HG03095 (cell line): ENCODE data around the gene PPP6R2.

ENCODE experiments used
- ATAC-seq: cut with Tn5 transposase; IDR thresholded peaks from one replicate; pipeline ENCODE4 v1.9.1; 2021; ENCODE audit warnings: moderate library complexity; ENCODE audit not compliant: unreplicated experiment

The PPP6R2 gene

GRCh38 chr22:50342651-50343540, at the start of gene PPP6R2:
TSS of gene PPP6R2 (plus strand) at chr22:50343327. CDS start at chr22:50393909, 50,582 bp downstream.
- ATAC-seq = peak; percentile 54

- ATAC-seq = no peak
Measured at GRCh38 chr22:50293441-50294318, 49.4 kb upstream of the PPP6R2 start.

GRCh38 chr22:50294319-50294656, 48.8 kb upstream of the PPP6R2 start:
- ATAC-seq = no peak

GRCh38 chr22:50296658-50297490, 46.3 kb upstream of the PPP6R2 start:
- ATAC-seq = no peak

GRCh38 chr22:50297510-50298265, 45.4 kb upstream of the PPP6R2 start:
- ATAC-seq = no peak

GRCh38 chr22:50298266-50298637, 44.9 kb upstream of the PPP6R2 start:
- no peak for ATAC-seq

- no peak for ATAC-seq
Measured at GRCh38 chr22:50298937-50299784, 44.0 kb upstream of the PPP6R2 start.

GRCh38 chr22:50299785-50300619, 43.1 kb upstream of the PPP6R2 start:
- ATAC-seq = no peak

- ATAC-seq = no peak
Measured at GRCh38 chr22:50300620-50301257, 42.4 kb upstream of the PPP6R2 start.

- ATAC-seq = no peak
Measured at GRCh38 chr22:50301581-50301991, 41.5 kb upstream of the PPP6R2 start.

- no peak for ATAC-seq
Measured at GRCh38 chr22:50302041-50302541, 41.0 kb upstream of the PPP6R2 start.

- ATAC-seq = no peak
Measured at GRCh38 chr22:50302564-50302963, 40.6 kb upstream of the PPP6R2 start.

- no peak for ATAC-seq
Measured at GRCh38 chr22:50303515-50303847, 39.6 kb upstream of the PPP6R2 start.

- no peak for ATAC-seq
Measured at GRCh38 chr22:50303848-50304527, 39.1 kb upstream of the PPP6R2 start.

- no peak for ATAC-seq
Measured at GRCh38 chr22:50304528-50305392, 38.4 kb upstream of the PPP6R2 start.

- ATAC-seq = no peak
Measured at GRCh38 chr22:50305393-50305922, 37.7 kb upstream of the PPP6R2 start.
